CD4-positive, alpha-beta T cell treated with Interleukin-4 for 4 hours (primary cell): ENCODE data around the gene FRG2B.
"Not testable (repeated sequence)": the region's sequence is repeated elsewhere in the genome, so short reads cannot be mapped to it uniquely, and the experiment has no call there.

ENCODE experiments used
- DNase-seq: peaks from one replicate; pipeline ENCODE4 v3.0.0-alpha.2; 2020

The FRG2B gene

GRCh38 chr10:133626695-133627094 lies at the start of gene FRG2B:
TSS of gene FRG2B (minus strand) at chr10:133626795. CDS start at chr10:133626742, 53 bp downstream.
- DNase-seq = not testable (repeated sequence)

GRCh38 chr10:133667446-133667845 lies 40.9 kb upstream of the FRG2B start:
- not testable (repeated sequence) for DNase-seq

DNA sequence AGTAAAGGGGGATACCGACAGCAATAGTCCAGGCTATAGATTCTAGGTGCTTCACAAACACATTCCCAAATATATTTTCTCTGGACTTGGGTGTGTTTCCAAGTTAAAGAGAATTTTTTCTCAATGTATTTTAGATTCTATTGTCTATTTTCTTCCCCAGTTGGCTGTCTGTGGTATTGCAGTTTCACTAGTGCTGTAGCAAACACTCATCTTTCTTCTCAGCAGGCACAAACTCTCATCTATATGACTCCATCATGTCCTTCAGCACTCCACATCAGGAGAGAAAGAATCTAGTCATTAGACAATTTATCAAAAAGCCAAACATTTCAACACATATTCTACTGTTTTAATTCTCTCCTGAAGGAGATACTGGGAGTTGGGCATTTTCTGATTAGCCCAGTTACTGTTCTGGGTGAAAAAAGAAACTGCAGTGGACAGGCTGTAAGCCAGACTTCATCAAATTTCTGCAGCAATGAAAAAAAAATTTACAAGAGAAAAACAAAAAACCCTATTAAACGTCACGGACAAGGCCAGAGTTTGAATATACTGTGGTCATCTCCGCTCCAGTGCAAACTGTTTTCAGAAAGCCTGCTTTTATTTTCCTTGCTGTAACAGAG lies 37.1 kb upstream of the FRG2B start:
- not testable (repeated sequence) for DNase-seq

- DNase-seq = not testable (repeated sequence)
Observed at GRCh38 chr10:133661122-133661521, 34.5 kb upstream of the FRG2B start.

- not testable (repeated sequence) for DNase-seq
Observed at GRCh38 chr10:133660516-133660915, 33.9 kb upstream of the FRG2B start.

GRCh38 chr10:133657276-133657675 lies 30.7 kb upstream of the FRG2B start:
- not testable (repeated sequence) for DNase-seq

GRCh38 chr10:133648872-133649455 lies 22.4 kb upstream of the FRG2B start:
- not testable (repeated sequence) for DNase-seq

DNA sequence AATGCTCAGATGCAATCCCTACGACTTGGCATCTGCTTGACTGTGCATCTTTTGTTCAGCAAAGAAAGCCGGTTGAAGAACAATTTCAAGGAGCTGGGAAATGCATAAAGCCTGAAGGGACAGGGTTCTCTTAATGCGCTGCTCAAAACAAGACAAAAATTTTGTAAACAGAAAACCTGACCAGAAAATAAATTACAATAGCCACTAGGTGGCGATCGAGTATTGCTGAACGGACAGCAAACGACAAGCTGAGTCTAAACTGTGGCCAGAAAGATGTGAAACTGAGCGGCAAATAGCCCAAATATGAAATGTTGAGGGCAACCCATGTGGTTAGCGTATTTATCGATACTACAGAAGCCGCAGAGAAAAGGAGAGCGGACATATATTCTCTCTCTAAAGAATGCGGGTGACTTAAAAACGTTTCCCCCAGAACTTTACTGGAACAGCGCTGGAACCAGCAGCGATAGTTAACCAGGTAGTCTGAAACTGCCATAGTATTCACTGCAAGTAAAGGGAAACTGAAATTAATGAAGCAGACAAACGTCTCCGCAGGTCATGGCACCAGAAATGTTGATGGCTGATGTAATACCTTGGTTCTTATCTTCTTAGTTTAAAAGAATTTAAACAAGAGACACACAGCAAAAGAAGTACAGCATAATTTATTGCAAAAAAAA lies 20.6 kb upstream of the FRG2B start:
- peak; percentile 2 for DNase-seq

GRCh38 chr10:133637846-133638235 lies 11.2 kb upstream of the FRG2B start:
- DNase-seq = not testable (repeated sequence)

DNA sequence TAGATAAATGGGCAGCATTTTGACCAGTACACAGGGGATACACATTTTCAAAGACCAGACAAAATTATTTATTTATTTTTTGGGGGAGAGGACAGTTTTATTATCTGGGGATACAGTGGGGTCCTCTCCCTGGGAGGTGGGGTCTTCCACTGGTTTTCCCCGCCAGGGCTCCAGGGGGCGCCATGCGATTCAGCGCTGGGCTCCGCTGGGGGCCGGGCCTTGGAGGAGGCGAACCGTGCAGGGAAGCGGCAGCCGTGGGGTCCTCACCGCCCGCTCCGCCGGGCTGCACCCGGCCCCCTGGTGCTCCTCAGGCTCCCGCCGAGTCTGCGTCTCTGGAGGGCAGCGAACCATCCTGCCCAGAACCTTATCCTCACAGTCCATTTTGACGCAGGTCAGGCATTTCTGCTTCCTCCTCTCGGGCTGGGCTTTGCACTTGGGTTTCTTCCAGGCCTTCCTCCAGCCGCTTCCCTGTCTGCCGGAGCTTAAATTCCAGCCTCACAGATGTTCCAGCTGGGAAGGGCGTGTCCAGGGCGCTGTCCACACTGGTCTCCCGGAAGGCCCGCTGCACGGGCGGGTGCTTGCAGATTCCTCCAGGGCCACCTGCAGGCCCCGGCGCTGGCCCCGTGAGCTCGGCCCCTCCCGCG lies 10.7 kb upstream of the FRG2B start:
- not testable (repeated sequence) for DNase-seq

DNA sequence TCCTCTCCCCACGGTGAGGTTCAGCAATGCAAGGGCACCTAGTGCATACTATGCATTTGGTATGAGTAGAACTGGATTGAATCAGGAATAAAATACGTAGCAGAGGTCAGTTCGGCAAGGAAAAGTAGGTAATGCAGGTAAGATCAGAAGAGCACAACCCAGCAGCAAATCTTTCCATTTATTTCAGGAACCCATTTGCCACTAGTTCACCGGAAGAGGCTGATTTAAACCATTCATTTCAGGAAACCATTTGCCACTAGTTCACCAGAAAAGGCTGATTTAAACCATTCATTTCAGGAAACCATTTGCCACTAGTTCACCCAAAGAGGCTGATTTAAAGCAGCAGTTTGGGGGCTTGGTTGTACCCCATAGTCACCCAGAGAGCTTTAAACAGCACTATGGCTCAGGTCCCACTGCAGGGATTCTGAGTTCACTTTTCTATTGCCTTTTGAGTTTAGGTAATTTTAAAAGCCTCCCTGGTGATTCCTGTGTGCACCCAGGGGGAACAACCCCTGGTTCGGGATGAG lies 4.2 kb upstream of the FRG2B start:
- DNase-seq = not testable (repeated sequence)

DNA sequence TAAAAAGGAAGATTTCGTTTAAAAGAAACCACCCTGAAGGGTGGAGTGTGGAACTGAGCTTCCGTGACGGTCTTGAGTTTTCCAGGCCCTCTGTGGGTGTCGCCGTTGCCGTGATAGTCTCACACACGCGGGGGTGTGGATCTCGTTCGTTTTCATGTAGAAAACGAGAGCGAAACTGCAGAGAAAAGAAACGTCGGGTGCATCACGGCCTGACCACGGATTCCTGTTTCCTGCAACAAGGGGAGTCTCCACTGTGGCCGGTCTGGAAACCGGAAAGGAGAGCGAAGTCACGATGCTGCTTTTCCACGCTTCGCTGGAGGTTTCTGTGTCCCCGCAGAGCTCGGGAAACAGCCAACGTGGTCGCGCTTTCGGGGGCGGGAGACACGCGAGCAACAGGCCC lies 4.1 kb downstream of the FRG2B start:
- DNase-seq = not testable (repeated sequence)

DNA sequence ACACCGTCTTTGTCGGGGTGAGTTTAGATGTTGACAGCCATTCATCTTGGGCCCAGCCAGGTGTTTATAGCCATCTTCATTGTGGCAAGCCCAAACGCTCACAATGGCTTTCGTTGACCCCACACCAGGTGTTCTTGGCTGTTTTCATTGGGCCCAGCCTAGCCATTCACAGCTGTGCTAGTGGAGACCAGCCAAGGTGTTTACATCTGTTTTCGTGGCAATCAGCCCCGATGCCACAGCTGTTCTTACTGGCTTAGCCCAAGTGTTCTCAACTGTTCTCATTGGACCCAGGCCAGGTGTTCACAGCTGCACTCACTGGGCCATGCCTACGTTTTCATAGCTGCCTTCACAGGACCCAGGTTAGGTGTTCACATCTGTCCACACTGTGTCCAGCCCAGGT lies 7.7 kb downstream of the FRG2B start:
- no peak for DNase-seq

- DNase-seq = no peak
Observed at GRCh38 chr10:133617196-133617595, 9.4 kb downstream of the FRG2B start.

DNA sequence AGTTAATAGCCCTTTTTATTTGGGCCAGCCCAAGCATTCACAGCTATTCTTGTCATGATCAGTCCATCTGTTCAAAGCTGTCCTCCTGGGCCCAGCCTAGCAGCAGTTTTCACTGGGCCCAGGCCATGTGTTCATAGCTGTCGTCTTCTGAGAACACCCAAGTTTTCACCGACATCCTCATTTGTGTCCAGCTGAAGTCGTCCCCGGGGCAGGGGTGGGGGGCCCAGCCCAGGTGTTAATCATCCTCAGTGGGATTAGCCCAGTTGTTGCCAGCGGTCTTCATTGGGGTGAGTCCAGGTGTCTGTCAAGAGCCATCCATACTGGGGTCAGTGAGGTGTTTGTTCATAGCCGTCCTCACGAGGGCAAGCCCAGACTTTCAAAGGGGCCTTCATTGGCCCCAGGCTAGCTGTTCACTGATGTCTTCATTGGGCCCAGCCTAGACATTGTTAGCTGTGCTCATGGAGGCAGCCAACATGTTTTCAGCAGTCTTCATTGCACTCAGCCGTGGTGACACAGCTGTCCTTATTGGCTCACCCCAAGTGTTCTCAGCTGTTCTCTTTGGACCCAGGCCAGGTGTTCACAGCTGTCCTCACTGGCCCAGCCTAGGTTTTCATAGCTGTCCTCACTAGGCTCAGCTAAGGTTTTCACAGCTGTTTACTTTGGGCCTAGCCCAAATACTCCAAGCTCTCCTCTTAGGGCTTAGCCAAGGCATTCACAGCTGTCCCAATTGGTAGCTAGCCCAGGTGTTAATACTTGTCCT lies 10.0 kb downstream of the FRG2B start:
- no peak for DNase-seq

GRCh38 chr10:133614830-133615580 lies 11.6 kb downstream of the FRG2B start:
- DNase-seq = no peak

- DNase-seq = no peak
Observed at GRCh38 chr10:133613699-133614098, 12.9 kb downstream of the FRG2B start.

DNA sequence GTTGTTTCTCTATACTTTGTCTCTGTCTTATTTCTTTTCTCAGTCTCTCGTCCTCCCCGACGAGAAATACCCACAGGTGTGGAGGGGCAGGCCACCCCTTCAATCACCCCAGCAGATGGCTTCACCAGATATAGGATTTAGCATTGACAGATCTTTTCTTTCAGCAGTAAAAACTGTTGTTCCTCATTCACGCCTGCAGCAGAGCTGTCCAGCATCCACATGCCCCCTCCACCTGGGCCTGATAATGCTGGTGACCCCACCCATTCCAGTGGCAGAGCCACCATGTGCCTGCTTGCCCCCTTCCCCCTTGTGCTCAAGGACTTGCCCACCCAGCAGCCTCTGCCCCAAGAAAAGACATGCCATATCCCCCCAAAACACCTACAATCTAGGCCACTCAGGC lies 15.5 kb downstream of the FRG2B start:
- DNase-seq = no peak

DNA sequence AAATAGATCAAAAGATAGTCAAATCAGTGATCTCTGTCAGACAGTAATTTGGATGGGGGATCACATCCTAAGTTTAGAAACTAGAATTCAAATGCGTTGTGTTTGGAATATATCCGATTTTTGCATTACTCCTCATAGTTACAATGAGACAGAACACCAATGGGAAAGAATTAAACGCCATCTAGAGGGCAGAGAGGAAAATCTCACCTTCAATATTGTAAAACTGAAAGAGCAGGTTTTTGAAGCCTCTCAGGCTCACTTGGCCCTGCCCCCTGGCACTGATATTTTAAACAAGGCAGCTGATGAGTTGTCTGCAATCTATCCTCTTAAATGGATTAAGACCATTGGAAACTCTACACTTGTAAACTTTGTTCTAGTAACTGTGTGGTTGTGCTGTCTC lies 17.7 kb downstream of the FRG2B start:
- no peak for DNase-seq

DNA sequence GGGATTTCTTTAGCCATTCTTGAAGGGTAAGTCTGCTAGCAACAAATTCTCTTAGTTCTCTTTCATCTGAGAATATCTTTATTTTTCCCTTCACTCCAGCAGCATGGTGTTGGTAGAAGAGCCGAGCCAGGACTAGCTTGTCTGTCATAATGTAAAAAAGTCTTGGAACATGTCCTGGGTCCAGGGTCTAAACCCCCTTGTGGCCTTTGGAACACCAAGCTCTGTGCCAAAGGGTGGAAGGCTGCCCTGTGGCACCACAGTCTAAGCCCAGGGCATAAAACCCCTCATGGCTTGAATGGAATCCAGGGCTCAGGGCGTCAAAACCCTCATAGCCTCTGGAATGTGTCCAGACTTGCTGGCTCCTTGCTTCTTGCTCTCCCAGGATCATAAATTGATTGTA lies 23.2 kb downstream of the FRG2B start:
- not testable (repeated sequence) for DNase-seq

GRCh38 chr10:133600657-133601056 lies 25.9 kb downstream of the FRG2B start:
- no peak for DNase-seq

- not testable (repeated sequence) for DNase-seq
Observed at GRCh38 chr10:133599869-133600268, 26.7 kb downstream of the FRG2B start.
